SIG-M5 (cell line): ENCODE measurements around the gene GAB3.
"Not testable (repeated sequence)": the region's sequence is repeated elsewhere in the genome, so short reads cannot be mapped to it uniquely, and the experiment has no call there.

ENCODE experiments used
- DNase-seq: peaks from one replicate; lab custom pipeline; 2025; lab: John Stamatoyannopoulos, UW

The GAB3 gene

GRCh38 chrX:154655346-154655745 lies 95.5 kb downstream of the GAB3 start:
- DNase-seq, result no peak

GRCh38 chrX:154654925-154655324 lies 96.0 kb downstream of the GAB3 start:
- DNase-seq, result no peak

- DNase-seq, result no peak
Measured at GRCh38 chrX:154654372-154654771, 96.5 kb downstream of the GAB3 start.

GRCh38 chrX:154653413-154653812 lies 97.5 kb downstream of the GAB3 start, which contains the start of gene CTAG2:
Gene CTAG2, minus strand, starts transcription at chrX:154653579. Its CDS starts 64 bp downstream, at chrX:154653515.
- not testable (repeated sequence) for DNase-seq

DNA sequence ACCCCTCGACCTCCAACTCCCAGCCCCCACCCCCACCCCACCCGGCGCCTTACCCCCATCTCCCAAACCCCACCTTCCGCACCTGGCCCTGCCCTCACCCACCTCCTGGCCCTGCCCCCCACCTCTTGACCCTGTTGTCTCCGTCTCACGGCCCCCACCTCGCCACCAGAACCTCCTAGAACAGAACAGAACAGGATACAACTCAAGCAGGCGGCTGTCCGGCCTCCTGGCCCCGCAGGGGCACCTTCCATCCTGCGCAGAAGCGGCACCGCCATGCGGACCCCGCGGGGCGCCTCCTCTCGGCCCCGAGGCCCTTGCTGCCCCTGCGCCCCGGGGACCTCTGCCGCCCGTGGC lies 97.9 kb downstream of the GAB3 start:
- DNase-seq, result no peak

- DNase-seq, result no peak
Measured at GRCh38 chrX:154652311-154653047, 98.4 kb downstream of the GAB3 start.

GRCh38 chrX:154650221-154650510 lies 100.7 kb downstream of the GAB3 start:
- DNase-seq, result no peak

- DNase-seq, result no peak
Measured at GRCh38 chrX:154649503-154650220, 101.2 kb downstream of the GAB3 start.

GRCh38 chrX:154648931-154649330 lies 101.9 kb downstream of the GAB3 start:
- DNase-seq, result no peak

GRCh38 chrX:154645745-154646378 lies 105.0 kb downstream of the GAB3 start:
- DNase-seq, result not testable (repeated sequence)

- DNase-seq, result not testable (repeated sequence)
Measured at GRCh38 chrX:154643708-154644107, 107.2 kb downstream of the GAB3 start.

DNA sequence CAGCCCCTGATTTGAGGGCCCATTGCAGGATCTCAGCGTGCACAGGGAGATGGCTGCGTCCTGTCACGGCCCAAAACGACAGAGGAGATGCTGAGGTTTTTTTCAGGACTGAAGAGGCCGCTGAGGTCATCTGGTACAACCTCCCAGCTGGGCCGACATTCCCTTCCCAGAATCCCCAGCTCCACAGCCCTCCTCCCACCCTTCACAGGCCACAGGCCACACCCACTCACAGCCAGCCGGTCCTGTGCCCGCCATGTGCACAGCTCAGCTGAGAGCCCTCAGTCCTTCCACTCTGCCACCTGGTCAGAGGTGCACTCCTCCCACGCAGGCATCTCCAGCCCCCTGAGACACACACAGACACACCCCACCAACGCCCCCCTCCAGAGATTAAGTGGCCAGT lies 109.1 kb downstream of the GAB3 start:
- DNase-seq, result not testable (repeated sequence)

DNA sequence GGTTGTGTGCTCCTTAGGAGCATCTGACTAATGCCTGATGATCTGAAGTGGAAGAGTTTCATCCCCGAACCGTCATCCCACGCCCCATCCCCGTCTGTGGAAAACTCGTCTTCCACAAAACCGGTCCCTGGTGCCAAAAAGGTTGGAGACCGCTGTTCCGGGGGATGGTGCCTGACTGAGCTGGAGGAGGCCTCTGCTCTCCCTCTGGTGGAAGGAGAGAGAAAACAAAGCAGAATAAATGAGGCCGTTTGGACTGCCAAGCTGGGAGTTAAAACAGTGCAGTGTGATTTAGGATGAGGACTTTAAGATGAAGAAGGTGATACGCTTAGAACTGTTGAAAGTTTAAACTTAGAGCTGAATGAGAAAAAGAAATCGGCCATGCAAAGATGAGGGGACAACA lies 117.2 kb downstream of the GAB3 start:
- DNase-seq, result not testable (repeated sequence)

DNA sequence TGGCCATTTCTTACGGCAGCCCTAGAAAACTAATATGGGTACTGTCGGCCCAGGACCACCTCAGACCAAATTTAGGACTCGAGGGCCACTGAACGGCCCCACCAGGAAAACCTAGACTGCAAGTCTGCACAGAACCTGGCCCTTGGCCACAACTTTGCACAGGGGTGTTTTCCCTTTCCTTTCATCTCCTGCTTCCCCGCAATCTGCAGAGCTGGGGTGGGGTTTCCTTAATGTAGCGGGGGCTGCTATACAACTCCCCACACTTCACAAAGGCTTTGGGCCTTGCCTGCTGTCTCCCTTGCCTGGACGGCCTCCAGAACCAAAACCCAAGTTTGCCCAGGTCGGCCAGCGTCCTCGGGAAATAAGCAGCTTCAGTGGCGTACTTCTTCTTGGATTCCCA lies 119.9 kb downstream of the GAB3 start:
- not testable (repeated sequence) for DNase-seq

- DNase-seq, result not testable (repeated sequence)
Measured at GRCh38 chrX:154628960-154629359, 121.9 kb downstream of the GAB3 start.
